Chondrocyte (in vitro differentiated cells): ENCODE measurements around the gene ARHGAP18. TPM values are rescaled to one million over a fixed set of nuclear protein-coding genes. Genes with fewer than 3 reads are reported as not detected.

Experiments
- DNase-seq: peaks from one replicate; pipeline ENCODE4 v3.0.0; 2021; ENCODE audit warnings: mixed read lengths, low spot score
- H3K27ac Mint-ChIP-seq: one replicate; pipeline ENCODE4 v1.8.0; 2021; ENCODE audit warnings: mild to moderate bottlenecking, moderate library complexity, mixed read lengths; ENCODE audit not compliant: unreplicated experiment
- H3K27me3 Mint-ChIP-seq: 2 replicates; pipeline ENCODE4 v1.8.0; 2021; ENCODE audit warnings: low read depth, mixed read lengths
- H3K36me3 Mint-ChIP-seq: 2 replicates; pipeline ENCODE4 v1.8.0; 2021; ENCODE audit warnings: low read depth, mixed read lengths
- H3K4me1 Mint-ChIP-seq: 2 replicates; pipeline ENCODE4 v1.8.0; 2021; ENCODE audit warnings: low read depth, mild to moderate bottlenecking, mixed read lengths
- H3K4me3 Mint-ChIP-seq: one replicate; pipeline ENCODE4 v1.8.0; 2021; ENCODE audit warnings: mild to moderate bottlenecking, moderate library complexity, mixed read lengths; ENCODE audit not compliant: unreplicated experiment
- H3K9me3 Mint-ChIP-seq: 2 replicates; pipeline ENCODE4 v1.8.0; 2021; ENCODE audit warnings: low read depth, mixed read lengths
- total RNA-seq: library from RNA; stranded (reverse); gene quantifications from 3 replicates; pipeline ENCODE4 v1.2.1, GENCODE V29; 2021
- TF ChIP-seq, protein P1 (sequence below): fragments of 200-600 bp; sonication (generic); IDR thresholded peaks from 2 replicates; pipeline ENCODE4 v1.5.0; 2021; ENCODE audit warnings: antibody characterized with exemption, mild to moderate bottlenecking, moderate library complexity

Gene ARHGAP18
- total RNA-seq, 1 donor from 2014 or later, result 8.0 TPM

GRCh38 chr6:129592516-129593232 lies 117.3 kb downstream of the ARHGAP18 start:
- no peak for DNase-seq
- TF ChIP-seq, protein P1, sequence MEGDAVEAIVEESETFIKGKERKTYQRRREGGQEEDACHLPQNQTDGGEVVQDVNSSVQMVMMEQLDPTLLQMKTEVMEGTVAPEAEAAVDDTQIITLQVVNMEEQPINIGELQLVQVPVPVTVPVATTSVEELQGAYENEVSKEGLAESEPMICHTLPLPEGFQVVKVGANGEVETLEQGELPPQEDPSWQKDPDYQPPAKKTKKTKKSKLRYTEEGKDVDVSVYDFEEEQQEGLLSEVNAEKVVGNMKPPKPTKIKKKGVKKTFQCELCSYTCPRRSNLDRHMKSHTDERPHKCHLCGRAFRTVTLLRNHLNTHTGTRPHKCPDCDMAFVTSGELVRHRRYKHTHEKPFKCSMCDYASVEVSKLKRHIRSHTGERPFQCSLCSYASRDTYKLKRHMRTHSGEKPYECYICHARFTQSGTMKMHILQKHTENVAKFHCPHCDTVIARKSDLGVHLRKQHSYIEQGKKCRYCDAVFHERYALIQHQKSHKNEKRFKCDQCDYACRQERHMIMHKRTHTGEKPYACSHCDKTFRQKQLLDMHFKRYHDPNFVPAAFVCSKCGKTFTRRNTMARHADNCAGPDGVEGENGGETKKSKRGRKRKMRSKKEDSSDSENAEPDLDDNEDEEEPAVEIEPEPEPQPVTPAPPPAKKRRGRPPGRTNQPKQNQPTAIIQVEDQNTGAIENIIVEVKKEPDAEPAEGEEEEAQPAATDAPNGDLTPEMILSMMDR, result no peak
- Mint-ChIP-seq H3K27me3 (no peaks in the 10 kb centered on the region), H3K27ac (no peak overlapping the region), H3K4me1 (peaks cover 9% of the 10 kb centered on the region), H3K4me3 (no peak overlapping the region), H3K36me3 (peaks cover 5% of the 10 kb centered on the region), H3K9me3 (no peaks in the 10 kb centered on the region)

DNA sequence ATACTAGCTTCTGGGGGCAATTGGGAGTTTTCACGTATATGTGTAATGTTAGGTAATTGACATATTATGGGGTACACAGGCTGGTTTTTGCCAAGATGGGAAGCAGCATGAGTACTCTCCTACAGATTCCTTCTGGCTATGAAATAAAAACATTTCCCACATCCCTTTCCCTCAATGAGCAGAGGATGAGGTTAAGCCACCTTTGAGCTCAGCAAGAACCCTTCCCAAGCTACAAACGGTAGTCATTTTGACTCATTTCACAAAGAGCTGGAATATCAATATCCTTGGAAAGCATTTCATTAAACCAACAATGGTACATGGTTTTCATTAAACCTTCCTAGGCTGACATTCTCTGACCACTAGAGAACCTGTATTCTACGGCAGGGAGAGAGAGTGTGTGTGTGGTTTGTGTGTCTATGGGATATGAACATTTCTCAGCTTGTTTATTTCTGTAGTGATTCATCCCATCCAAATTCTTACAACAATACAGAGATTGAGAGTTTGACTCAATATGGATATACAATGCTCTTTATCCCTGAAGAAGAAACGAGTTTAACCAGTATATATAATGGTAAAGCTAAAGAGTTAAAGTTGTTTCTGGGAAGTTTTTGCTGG lies 119.5 kb downstream of the ARHGAP18 start:
- Mint-ChIP-seq H3K36me3 (peaks cover 5% of the 10 kb centered on the region), H3K9me3 (no peaks in the 10 kb centered on the region), H3K27me3 (no peaks in the 10 kb centered on the region), H3K27ac (no peak overlapping the region), H3K4me3 (no peak overlapping the region), H3K4me1 (peaks cover 9% of the 10 kb centered on the region)
- TF ChIP-seq, protein P1, result no peak
- DNase-seq, result no peak

DNA sequence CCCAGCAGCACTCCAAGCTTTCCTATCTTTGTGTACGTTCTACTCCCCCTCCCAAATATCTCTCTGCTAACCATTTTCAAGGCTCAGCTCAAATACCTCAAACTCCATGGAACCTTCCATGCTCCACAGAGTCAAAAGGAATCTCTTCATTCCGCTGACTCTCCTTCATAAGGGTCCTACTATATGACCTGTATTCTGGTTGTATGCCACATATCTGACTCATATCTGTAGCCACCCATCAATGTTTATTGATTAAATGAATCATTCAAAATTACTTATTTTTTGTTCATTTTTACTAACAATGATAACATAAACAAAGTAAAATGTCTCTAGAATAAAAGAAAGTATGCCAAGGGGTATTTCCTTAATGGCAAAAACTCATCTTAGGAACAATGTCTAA lies 123.2 kb downstream of the ARHGAP18 start:
- no peak for DNase-seq
- Mint-ChIP-seq H3K27ac (no peak overlapping the region), H3K4me1 (peaks cover 9% of the 10 kb centered on the region)

DNA sequence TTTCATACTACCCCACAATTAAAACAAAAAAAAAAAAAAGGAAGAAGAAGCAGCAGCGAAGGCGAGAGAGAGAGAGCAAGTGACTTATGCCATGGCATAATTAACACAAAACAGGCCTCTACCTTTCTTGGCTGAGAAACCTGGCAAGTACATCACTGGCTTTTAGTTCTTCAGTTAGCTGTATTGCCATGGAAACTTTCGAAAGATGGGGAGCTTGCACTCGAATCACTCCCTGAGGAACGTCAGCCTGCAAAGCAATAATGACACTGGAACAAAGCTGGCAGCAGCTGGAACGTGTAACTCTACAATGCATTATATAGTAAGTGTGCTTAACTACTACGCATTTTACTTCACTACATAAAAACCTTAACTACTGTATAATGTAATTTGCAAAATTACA lies 126.1 kb downstream of the ARHGAP18 start:
- Mint-ChIP-seq H3K27ac (no peak overlapping the region), H3K4me1 (peaks cover 3% of the 10 kb centered on the region), H3K4me3 (no peak overlapping the region), H3K36me3 (no peaks in the 10 kb centered on the region), H3K27me3 (no peaks in the 10 kb centered on the region), H3K9me3 (no peaks in the 10 kb centered on the region)
- TF ChIP-seq, protein P1, result no peak
- no peak for DNase-seq

More for the DNA sequence above, 123.2 kb downstream of the ARHGAP18 start:
- Mint-ChIP-seq H3K4me3 (no peak overlapping the region), H3K9me3 (no peaks in the 10 kb centered on the region), H3K27me3 (no peaks in the 10 kb centered on the region), H3K36me3 (peaks cover 5% of the 10 kb centered on the region)
- TF ChIP-seq, protein P1, result no peak

DNA sequence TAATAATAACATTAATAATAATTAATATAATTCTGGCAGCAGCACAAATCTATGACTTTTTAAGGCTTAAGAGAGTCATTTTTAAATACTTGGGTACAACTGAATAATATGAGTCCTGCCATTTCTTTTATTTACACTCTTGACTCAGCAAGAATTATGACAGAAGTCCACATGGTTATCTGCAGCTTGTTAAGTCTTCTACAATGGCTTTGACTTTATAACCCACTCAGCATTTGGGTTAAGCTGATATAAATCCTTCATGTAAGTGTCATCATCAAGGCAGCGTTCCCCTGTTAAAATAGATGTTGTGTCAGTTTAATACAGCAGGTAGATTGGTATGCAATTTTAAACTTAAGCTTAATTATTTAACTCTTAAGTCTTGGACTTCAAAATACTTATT lies 131.7 kb downstream of the ARHGAP18 start:
- TF ChIP-seq, protein P1, result no peak
- Mint-ChIP-seq H3K4me3 (no peak overlapping the region), H3K27me3 (no peaks in the 10 kb centered on the region), H3K4me1 (peaks cover 11% of the 10 kb centered on the region), H3K27ac (no peak overlapping the region), H3K36me3 (peaks cover 1% of the 10 kb centered on the region), H3K9me3 (no peaks in the 10 kb centered on the region)
- DNase-seq, result no peak
